SK-N-DZ (cell line): ENCODE results near the gene TRMU.

Experiments used
- DNase-seq: peaks from one replicate; pipeline ENCODE4 v3.0.0-alpha.2; 2015; ENCODE audit warnings: low spot score

The TRMU gene

GRCh38 chr22:46336119-46337078, 885 bp downstream of the TRMU start:
- DNase-seq = no peak

DNA sequence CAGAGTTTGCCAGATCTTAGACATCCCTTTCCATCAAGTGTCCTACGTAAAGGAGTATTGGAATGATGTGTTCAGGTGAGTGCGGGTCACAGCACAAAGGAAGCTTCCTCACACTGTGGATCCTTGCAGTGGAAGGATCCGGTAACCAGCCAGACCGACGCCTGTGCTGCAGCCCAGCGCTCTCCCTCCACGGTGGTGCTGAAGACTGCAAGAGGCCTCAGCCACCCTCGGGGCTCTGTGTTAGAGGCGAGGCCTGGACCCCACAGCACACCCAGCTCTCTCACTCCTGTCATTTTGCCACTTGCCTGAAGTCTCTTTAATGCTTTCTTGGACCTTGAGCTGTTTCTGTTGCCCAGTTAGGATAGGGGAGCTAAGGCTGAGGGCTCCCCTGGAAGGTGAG, 2.4 kb downstream of the TRMU start:
- no peak for DNase-seq

DNA sequence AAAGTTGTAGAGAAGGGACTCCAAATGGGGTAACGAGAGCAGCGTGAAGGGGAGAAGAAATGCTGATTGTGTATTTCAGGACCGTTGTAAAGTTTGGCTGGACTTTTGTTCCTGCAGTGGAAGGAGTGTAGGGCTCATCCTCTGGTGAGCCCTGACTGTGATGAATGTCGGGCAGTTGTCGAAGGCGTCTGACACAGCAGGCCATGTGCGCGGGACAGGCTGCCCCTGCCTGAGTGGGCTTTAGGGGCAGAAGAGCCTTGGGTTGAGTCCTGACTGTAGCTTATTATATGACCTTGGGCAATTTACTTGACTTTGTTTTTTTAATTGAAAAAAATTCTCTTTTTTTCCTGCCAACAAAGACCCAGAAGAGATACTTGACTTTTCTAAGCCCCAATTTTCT, 3.1 kb downstream of the TRMU start:
- DNase-seq = no peak

GRCh38 chr22:46339956-46340355, 4.4 kb downstream of the TRMU start:
- DNase-seq = no peak

- no peak for DNase-seq
Measured at GRCh38 chr22:46340676-46341075, 5.2 kb downstream of the TRMU start.

DNA sequence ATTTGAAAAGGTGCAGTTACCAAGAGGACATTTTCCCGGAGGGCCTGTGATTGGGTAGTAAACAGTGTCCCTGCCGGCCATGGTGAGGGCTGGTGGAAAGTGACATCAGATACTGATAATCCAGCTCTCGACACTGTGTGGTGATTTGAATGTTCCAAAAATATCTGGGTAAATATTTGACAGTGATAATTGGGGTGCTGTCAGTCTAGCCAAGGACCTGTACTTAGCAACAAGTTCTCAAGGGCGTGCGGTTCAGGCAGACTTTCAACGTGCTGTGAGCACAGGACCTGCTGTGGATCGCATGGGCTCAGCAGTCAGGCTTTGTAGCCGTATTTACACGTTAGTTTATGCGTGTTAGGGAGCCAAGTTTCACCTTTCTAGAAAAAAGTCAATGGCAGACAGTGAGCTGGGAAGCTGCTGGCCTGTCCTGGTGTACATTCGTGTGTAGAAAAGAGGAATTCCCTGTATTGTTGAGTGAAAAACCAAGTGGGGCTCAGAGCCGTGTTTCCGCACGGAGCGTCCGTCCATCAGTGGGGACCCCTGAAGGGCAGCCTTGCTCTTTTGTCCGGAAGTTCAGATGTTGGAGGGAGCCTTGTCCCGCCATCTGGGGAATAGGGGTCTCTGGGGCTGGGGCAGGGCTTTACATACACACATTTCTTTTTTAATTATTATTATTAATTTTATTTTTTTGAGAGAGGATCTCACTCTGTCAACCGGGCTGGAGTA, 11.3 kb downstream of the TRMU start:
- DNase-seq = no peak

GRCh38 chr22:46347646-46348045, 12.1 kb downstream of the TRMU start:
- no peak for DNase-seq

DNA sequence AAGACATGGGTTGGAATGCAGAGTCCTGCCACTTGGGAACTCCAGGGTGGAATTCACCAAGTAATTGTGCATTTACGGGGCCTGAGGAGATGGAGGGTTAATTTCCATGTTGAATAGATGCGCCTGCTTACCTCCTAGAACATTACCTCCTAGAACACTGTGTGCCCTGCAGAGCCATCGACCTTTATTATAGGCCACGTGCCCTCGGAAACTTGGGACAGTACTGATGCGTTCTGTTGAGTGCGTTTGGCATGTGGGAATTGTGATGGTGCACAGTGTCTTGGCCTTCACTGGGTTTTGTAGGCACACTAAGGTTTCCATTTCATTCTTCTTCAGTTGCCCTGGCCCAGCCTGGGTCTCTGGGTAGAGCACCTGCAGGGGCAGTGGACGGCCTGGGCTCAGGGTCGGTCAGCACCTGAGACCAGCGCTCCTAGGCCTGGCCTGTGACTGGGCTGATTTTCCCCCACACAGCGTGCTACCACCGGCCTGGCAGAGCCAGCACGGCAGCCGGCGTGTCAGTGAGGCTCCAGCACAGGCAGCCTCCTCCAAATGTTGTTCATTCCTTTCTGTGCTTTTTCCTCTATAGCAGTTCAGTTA, 12.7 kb downstream of the TRMU start:
- DNase-seq = no peak

DNA sequence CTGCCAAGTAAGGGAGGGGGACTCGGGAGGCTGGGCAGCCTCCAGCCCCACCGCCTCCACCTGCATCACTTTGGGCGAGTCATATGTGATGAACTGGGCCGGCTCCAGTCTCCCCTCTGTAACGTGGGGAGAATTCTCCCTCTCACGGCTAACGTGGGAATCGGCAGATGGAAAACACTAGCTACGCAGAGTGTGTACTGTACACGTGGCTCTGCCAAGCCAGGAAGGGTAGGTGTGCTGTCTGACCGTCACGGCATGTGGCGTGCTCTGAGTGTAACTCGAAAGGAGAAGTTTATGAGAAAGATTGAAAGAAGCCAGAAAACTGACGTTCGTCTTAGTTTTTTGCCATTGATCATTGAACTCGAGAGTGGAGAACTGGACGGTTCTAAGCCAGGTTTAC, 13.7 kb downstream of the TRMU start:
- DNase-seq = no peak

DNA sequence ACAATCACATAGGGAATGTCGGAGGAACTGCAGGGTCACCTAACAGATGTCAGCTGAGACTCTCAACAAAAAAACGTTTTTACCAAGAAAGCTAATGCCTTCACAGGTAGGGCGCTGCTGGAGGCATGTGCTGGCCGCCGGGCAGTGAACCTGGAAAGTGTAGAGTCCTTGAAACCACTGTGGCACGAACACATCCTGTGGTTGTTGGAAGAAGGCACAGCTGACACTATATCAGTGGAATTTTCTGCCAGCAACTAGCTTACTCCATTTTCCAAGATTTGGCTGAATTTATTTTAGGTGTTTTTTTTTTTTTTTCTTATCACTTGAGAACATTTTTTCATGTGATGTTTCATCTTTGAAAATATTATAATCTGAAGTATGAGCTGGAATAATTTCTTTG, 14.2 kb downstream of the TRMU start:
- no peak for DNase-seq

DNA sequence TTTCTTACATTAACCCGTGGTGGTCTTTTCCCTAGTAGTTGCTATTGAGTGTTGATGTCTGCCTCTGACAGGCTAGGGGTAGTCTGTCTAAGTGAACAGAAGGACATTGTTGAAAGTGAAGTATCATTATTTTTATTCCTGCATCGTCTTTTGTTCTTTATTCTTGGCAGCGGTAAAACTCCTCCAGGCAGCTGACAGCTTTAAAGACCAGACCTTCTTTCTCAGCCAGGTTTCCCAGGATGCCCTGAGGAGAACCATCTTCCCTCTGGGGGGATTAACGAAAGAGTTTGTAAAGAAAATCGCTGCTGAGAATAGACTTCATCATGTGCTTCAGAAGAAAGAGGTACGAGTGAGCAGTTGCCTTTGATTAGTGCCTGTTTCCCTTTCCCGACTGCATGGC, 14.6 kb downstream of the TRMU start:
- no peak for DNase-seq

- no peak for DNase-seq
Measured at GRCh38 chr22:46350646-46351045, 15.1 kb downstream of the TRMU start.

- DNase-seq = no peak
Measured at GRCh38 chr22:46351131-46351735, 15.7 kb downstream of the TRMU start.

- no peak for DNase-seq
Measured at GRCh38 chr22:46351767-46352166, 16.3 kb downstream of the TRMU start.

- DNase-seq = no peak
Measured at GRCh38 chr22:46352276-46352675, 16.8 kb downstream of the TRMU start.

DNA sequence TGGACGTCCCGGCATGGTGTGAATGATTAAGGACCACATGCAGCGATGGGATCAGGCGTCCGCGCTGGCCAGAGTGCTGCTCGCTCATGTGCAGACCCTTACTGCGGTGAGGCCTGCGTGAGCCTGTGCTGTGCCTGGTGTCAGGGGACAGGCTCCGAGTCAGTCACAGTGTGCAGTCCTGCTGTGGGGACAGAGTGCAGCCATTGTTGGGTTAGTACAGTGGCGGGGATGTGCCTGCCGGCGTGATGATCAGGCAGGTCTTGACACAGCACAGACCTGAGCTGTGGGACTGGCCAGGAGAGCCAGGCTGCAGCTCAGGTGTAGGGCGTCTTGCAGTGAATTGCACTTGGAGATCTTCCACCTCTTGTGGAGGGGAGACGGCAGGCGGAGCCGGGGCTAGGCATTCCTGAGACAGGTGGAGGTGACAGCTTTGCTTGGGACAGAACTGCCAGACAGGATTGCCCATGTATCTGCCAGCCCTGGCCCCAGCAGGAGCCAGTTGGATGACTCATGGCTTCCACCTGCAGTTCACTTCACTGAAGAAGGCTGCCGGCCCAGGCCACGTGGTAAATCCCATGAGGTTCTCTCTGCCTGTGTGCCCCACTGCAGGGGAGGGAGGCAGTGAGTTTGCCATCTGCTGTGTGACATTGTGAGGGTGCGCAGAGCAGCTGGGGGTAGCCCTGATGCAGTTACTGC, 17.3 kb downstream of the TRMU start:
- no peak for DNase-seq

DNA sequence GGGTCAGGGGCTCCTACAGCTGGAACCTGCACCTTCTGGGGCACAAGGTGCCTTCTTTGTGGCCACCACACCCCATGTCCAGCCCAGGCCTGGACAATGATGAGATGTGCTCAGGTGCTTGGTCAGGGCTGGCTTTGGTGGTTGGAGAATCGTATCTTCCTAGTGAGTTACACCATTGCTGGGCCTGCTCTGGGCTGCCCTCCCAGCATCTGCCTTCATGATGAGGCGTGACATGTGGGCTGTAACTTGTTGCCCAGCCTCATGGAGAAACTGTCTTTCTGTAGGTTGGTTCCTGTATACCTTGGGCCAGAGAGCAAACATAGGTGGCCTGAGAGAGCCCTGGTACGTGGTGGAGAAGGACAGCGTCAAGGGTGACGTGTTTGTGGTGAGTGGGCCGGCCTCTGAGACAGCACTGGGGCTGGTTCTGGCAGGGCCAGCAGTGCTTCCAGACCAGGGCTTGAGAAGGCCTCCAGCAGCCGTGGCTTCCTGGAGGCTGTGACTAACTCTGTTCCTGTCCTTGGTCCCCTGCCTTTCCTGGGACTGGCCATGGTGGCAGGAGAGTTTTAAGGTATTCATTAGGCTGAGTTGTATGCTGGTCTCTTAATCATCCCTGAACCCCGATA, 18.1 kb downstream of the TRMU start:
- DNase-seq = no peak

- no peak for DNase-seq
Measured at GRCh38 chr22:46354176-46354992, 18.9 kb downstream of the TRMU start.

- DNase-seq = no peak
Measured at GRCh38 chr22:46354993-46355305, 19.4 kb downstream of the TRMU start.

DNA sequence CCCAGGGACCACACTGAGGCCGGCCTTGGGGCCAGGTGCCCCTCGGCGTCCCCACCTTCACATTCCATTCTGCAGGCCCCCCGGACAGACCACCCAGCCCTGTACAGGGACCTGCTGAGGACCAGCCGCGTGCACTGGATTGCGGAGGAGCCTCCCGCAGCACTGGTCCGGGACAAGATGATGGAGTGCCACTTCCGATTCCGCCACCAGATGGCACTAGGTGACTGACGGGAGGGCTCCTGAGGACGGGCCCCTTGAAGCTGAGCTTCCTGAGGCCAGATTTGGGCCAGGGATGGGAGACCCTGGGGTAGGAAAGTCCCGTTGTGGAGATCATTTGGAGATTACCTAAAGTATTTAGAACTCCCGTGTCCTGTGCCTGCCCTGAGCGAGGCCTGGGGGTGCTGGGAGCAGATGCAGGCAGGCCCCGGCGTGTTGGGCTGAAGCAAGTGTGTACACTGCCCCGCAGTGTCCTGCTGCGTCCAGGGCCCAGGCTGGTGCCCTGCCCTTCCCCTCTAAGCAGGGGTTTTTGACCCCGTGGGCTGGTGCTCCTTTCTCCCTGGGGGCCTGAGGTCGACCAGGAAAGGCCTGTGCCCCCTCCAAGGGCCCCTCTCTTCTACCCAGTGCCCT, 20.0 kb downstream of the TRMU start:
- DNase-seq = peak; percentile 64
